Measurements from ENCODE around the gene PGM2L1.

Gene PGM2L1

GRCh38 chr11:74330075-74330858 lies 68.0 kb downstream of the PGM2L1 start:
- Mint-ChIP-seq H3K4me1 (no peaks in the 10 kb centered on the region), H3K9me3 (no peaks in the 10 kb centered on the region), H3K27ac (no peak overlapping the region), H3K36me3 (peaks cover 4% of the 10 kb centered on the region), H3K4me3 (no peak overlapping the region), H3K27me3 (peaks cover 1% of the 10 kb centered on the region)

GRCh38 chr11:74327076-74327475 lies 71.2 kb downstream of the PGM2L1 start:
- peaks cover 2% of the 10 kb centered on the region for H3K36me3 Mint-ChIP-seq
- no peak overlapping the region for H3K4me3 Mint-ChIP-seq
- H3K4me1 Mint-ChIP-seq, result no peaks in the 10 kb centered on the region
- no peak overlapping the region for H3K27ac Mint-ChIP-seq
- no peaks in the 10 kb centered on the region for H3K9me3 Mint-ChIP-seq
- H3K27me3 Mint-ChIP-seq, result peaks cover 1% of the 10 kb centered on the region

- Mint-ChIP-seq H3K27ac (no peak overlapping the region), H3K9me3 (no peaks in the 10 kb centered on the region), H3K27me3 (peaks cover 1% of the 10 kb centered on the region), H3K4me3 (no peak overlapping the region), H3K36me3 (peaks cover 2% of the 10 kb centered on the region), H3K4me1 (no peaks in the 10 kb centered on the region)
Measured at GRCh38 chr11:74326665-74327064, 71.6 kb downstream of the PGM2L1 start.

GRCh38 chr11:74325649-74326645 lies 72.3 kb downstream of the PGM2L1 start:
- no peak overlapping the region for H3K4me3 Mint-ChIP-seq
- H3K9me3 Mint-ChIP-seq, result no peaks in the 10 kb centered on the region

GRCh38 chr11:74322667-74323066 lies 75.6 kb downstream of the PGM2L1 start:
- Mint-ChIP-seq H3K36me3 (peaks cover 5% of the 10 kb centered on the region), H3K27me3 (peaks cover 4% of the 10 kb centered on the region), H3K4me1 (no peaks in the 10 kb centered on the region), H3K4me3 (no peak overlapping the region), H3K27ac (no peak overlapping the region), H3K9me3 (peaks cover 5% of the 10 kb centered on the region)

More at GRCh38 chr11:74325649-74326645, 72.3 kb downstream of the PGM2L1 start:
- H3K4me1 Mint-ChIP-seq, result no peaks in the 10 kb centered on the region
- peaks cover 1% of the 10 kb centered on the region for H3K27me3 Mint-ChIP-seq
- H3K36me3 Mint-ChIP-seq, result peaks cover 2% of the 10 kb centered on the region
- no peak overlapping the region for H3K27ac Mint-ChIP-seq

GRCh38 chr11:74321487-74322188 lies 76.6 kb downstream of the PGM2L1 start:
- Mint-ChIP-seq H3K9me3 (peaks cover 15% of the 10 kb centered on the region), H3K27ac (no peak overlapping the region), H3K4me3 (no peak overlapping the region), H3K27me3 (peaks cover 4% of the 10 kb centered on the region), H3K4me1 (no peaks in the 10 kb centered on the region), H3K36me3 (peaks cover 4% of the 10 kb centered on the region)

GRCh38 chr11:74320538-74320937 lies 77.7 kb downstream of the PGM2L1 start:
- Mint-ChIP-seq H3K4me3 (no peak overlapping the region), H3K9me3 (peaks cover 18% of the 10 kb centered on the region), H3K4me1 (no peaks in the 10 kb centered on the region), H3K27me3 (peaks cover 3% of the 10 kb centered on the region), H3K27ac (no peak overlapping the region), H3K36me3 (peaks cover 4% of the 10 kb centered on the region)

GRCh38 chr11:74319139-74319816 lies 79.0 kb downstream of the PGM2L1 start:
- Mint-ChIP-seq H3K27ac (no peak overlapping the region), H3K9me3 (peaks cover 18% of the 10 kb centered on the region), H3K27me3 (peaks cover 4% of the 10 kb centered on the region), H3K4me3 (no peak overlapping the region), H3K4me1 (no peaks in the 10 kb centered on the region), H3K36me3 (peaks cover 4% of the 10 kb centered on the region)

- Mint-ChIP-seq H3K27ac (no peak overlapping the region), H3K27me3 (peaks cover 6% of the 10 kb centered on the region), H3K4me1 (no peaks in the 10 kb centered on the region), H3K36me3 (peaks cover 5% of the 10 kb centered on the region), H3K9me3 (peaks cover 18% of the 10 kb centered on the region), H3K4me3 (no peak overlapping the region)
Measured at GRCh38 chr11:74318241-74318932, 79.8 kb downstream of the PGM2L1 start.

GRCh38 chr11:74316772-74317505 lies 81.3 kb downstream of the PGM2L1 start:
- peaks cover 11% of the 10 kb centered on the region for H3K27me3 Mint-ChIP-seq
- peaks cover 5% of the 10 kb centered on the region for H3K36me3 Mint-ChIP-seq
- no peak overlapping the region for H3K27ac Mint-ChIP-seq
- H3K9me3 Mint-ChIP-seq, result peaks cover 18% of the 10 kb centered on the region
- H3K4me1 Mint-ChIP-seq, result no peaks in the 10 kb centered on the region
- H3K4me3 Mint-ChIP-seq, result no peak overlapping the region

GRCh38 chr11:74312326-74312725 lies 85.9 kb downstream of the PGM2L1 start:
- Mint-ChIP-seq H3K4me3 (no peak overlapping the region), H3K27ac (no peak overlapping the region), H3K4me1 (peaks cover 7% of the 10 kb centered on the region), H3K27me3 (peaks cover 30% of the 10 kb centered on the region), H3K36me3 (peaks cover 2% of the 10 kb centered on the region), H3K9me3 (peaks cover 9% of the 10 kb centered on the region)

- Mint-ChIP-seq H3K9me3 (peaks cover under 1% of the 10 kb centered on the region), H3K4me3 (peak within 1 kb of the TSS; percentile 37), H3K27ac (no peak within 1 kb of the TSS), H3K4me1 (peaks cover 7% of the 10 kb centered on the region), H3K27me3 (peaks cover 31% of the 10 kb centered on the region), H3K36me3 (peaks cover 2% of the 10 kb centered on the region)
Measured at GRCh38 chr11:74311352-74311926, 86.8 kb downstream of the PGM2L1 start, which contains the start of gene P4HA3. Gene P4HA3 (minus strand): TSS chr11:74311640. CDS start chr11:74311611, 29 bp downstream.

- no peaks in the 10 kb centered on the region for H3K9me3 Mint-ChIP-seq
- peaks cover 34% of the 10 kb centered on the region for H3K27me3 Mint-ChIP-seq
- H3K36me3 Mint-ChIP-seq, result peaks cover 2% of the 10 kb centered on the region
- H3K27ac Mint-ChIP-seq, result no peak overlapping the region
- H3K4me3 Mint-ChIP-seq, result peak overlapping the region; percentile 37
- H3K4me1 Mint-ChIP-seq, result peaks cover 7% of the 10 kb centered on the region
Measured at GRCh38 chr11:74310857-74311256, 87.4 kb downstream of the PGM2L1 start.
